Breast epithelium (tissue), 4 donors: ENCODE measurements around the gene FAM174C. TPM values are rescaled to one million over a fixed set of nuclear protein-coding genes. Genes with fewer than 3 reads are reported as not detected.

Source experiments
- DNase-seq, 2 donors: peaks; one replicate each; pipeline ENCODE4 v3.0.0-alpha.2; 2019; ENCODE audit warnings: low spot score in 2 of 2
- H3K27ac ChIP-seq, 2 donors: fragments of 200-600 bp; sonication (generic) in 1 of 2; one replicate each; pipeline ENCODE4 v1.5.1; 2016 to 2019; ENCODE audit warnings: mild to moderate bottlenecking in 1 of 2
- H3K27me3 ChIP-seq, 2 donors: fragments of 200-600 bp; sonication (generic) in 1 of 2; one replicate each; pipeline versions ENCODE4 v1.5.1 to v1.6.0; 2017 to 2019; ENCODE audit warnings: control low read depth in 1 of 2, mild to moderate bottlenecking in 1 of 2
- H3K36me3 ChIP-seq: fragments of 200-600 bp; one replicate; pipeline ENCODE4 v1.5.1; 2019
- H3K4me1 ChIP-seq, 2 donors: fragments of 200-600 bp; sonication (generic); one replicate each; pipeline ENCODE4 v1.5.1; 2016 to 2019; ENCODE audit warnings: control low read depth in 1 of 2
- H3K4me3 ChIP-seq, 3 donors: fragments of 200-600 bp; sonication (generic); 1 replicate in 2 of 3; 2 replicates in 1 of 3; pipeline ENCODE4 v1.5.1; 2016 to 2019; ENCODE audit warnings: mild to moderate bottlenecking in 3 of 3, moderate library complexity in 2 of 3
- H3K9me3 ChIP-seq, 2 donors: fragments of 200-600 bp; sonication (generic) in 1 of 2; one replicate each; pipeline ENCODE4 v1.5.1; 2016 to 2019; ENCODE audit warnings: control low read depth in 1 of 2
- POLR2A ChIP-seq: fragments of 450-650 bp; IDR thresholded peaks from one replicate; pipeline ENCODE4 v1.6.1; 2016; ENCODE audit warnings: antibody characterized with exemption, mild to moderate bottlenecking, moderate library complexity
- POLR2AphosphoS5 ChIP-seq, 3 donors: sonication (generic); formaldehyde crosslinking; IDR thresholded peaks; one replicate each; pipeline ENCODE4 v1.6.1; 2017; ENCODE audit warnings: antibody characterized with exemption in 3 of 3
- intact Hi-C: fragments of 100-400 bp; cut with DNase I; formaldehyde crosslinking; loops from one replicate; pipeline ENCODE4 v1.15.1; 2023; ENCODE audit warnings: low total_unique reads
- total RNA-seq, 3 donors: library from RNA; depleted of rRNA; stranded (reverse); fragments of >200 nt; gene quantifications; one replicate each; pipeline ENCODE4 v1.1.0, GENCODE V29; 2016
- TF ChIP-seq, protein P1 (sequence below), 3 donors: fragments of 450-650 bp; IDR thresholded peaks; one replicate each; pipeline ENCODE4 v1.5.1; 2016 to 2017; ENCODE audit warnings: antibody characterized with exemption in 3 of 3, mild to moderate bottlenecking in 3 of 3, moderate library complexity in 3 of 3

The FAM174C gene
- total RNA-seq, 3 donors from 2014 or later: 43.9 to 60.6 (median 53.1) TPM

DNA sequence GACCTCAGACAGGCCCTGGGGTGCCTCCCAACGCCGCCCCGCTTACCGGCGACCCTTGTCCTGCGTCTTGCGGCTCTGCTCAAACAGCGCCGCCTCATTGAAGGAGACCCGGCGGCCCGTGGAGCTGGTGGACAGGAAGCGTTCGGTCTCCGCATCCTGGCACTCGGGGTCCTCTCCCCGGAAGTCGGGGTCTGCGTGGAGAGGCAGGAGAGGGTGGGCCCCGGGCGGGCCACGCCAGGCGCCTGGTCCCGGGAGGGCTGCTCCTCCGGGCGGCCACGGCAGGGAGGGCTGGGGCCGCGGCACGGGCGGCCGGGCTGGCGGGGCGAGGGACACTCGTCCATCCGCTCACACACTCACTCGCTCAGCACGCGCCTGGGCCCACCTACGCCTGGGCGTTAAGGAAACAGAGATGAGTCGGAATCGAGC lies 40.4 kb upstream of the FAM174C start:
- TF ChIP-seq, protein P1, sequence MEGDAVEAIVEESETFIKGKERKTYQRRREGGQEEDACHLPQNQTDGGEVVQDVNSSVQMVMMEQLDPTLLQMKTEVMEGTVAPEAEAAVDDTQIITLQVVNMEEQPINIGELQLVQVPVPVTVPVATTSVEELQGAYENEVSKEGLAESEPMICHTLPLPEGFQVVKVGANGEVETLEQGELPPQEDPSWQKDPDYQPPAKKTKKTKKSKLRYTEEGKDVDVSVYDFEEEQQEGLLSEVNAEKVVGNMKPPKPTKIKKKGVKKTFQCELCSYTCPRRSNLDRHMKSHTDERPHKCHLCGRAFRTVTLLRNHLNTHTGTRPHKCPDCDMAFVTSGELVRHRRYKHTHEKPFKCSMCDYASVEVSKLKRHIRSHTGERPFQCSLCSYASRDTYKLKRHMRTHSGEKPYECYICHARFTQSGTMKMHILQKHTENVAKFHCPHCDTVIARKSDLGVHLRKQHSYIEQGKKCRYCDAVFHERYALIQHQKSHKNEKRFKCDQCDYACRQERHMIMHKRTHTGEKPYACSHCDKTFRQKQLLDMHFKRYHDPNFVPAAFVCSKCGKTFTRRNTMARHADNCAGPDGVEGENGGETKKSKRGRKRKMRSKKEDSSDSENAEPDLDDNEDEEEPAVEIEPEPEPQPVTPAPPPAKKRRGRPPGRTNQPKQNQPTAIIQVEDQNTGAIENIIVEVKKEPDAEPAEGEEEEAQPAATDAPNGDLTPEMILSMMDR (IDR thresholded peaks at IDR 0.05): no peak
- no peak for TF ChIP-seq POLR2AphosphoS5 (IDR thresholded peaks at IDR 0.05)
- no peak for TF ChIP-seq POLR2A
- Histone ChIP-seq H3K9me3 (no peaks in the 10 kb centered on the region), H3K36me3 (no peaks in the 10 kb centered on the region), H3K27me3 (no peaks in the 10 kb centered on the region), H3K27ac (no peak overlapping the region), H3K4me3 (no peak overlapping the region), H3K4me1 (peaks cover 0 to 5% of the 10 kb centered on the region in 2 donors)
- no peak for DNase-seq
- intact Hi-C loops: no loop called here

GRCh38 chr19:1235625-1236538 lies 39.4 kb upstream of the FAM174C start:
- TF ChIP-seq, protein P1 (IDR thresholded peaks at IDR 0.05): no peak
- TF ChIP-seq POLR2A: no peak
- no peak for TF ChIP-seq POLR2AphosphoS5 (IDR thresholded peaks at IDR 0.05)
- Histone ChIP-seq H3K9me3 (no peaks in the 10 kb centered on the region), H3K4me1 (peaks cover 3 to 7% of the 10 kb centered on the region in 2 donors), H3K27ac (no peak overlapping the region), H3K27me3 (no peaks in the 10 kb centered on the region), H3K4me3 (peak overlapping the region in 2 of 3 donors; percentile 64 to 87), H3K36me3 (no peaks in the 10 kb centered on the region)
- no peak for DNase-seq
- intact Hi-C loops: no loop called here

GRCh38 chr19:1236576-1236975 lies 38.8 kb upstream of the FAM174C start:
- Histone ChIP-seq H3K27ac (peak overlapping the region in 1 of 2 donors; percentile 97), H3K36me3 (no peaks in the 10 kb centered on the region), H3K27me3 (no peaks in the 10 kb centered on the region), H3K4me1 (peaks cover 8 to 10% of the 10 kb centered on the region in 2 donors), H3K4me3 (peak overlapping the region; percentile 47 to 87 (median 64)), H3K9me3 (no peaks in the 10 kb centered on the region)
- DNase-seq: no peak
- intact Hi-C loops: no loop called here
- TF ChIP-seq, protein P1 (IDR thresholded peaks at IDR 0.05): no peak
- TF ChIP-seq POLR2AphosphoS5 (IDR thresholded peaks at IDR 0.05) (no peak), POLR2A (no peak)

- intact Hi-C loops: no loop called here
- no peaks in the 10 kb centered on the region for H3K9me3 ChIP-seq
- peak overlapping the region; percentile 47 to 87 (median 64) for H3K4me3 ChIP-seq
- TF ChIP-seq, protein P1 (IDR thresholded peaks at IDR 0.05): no peak
- no peak for TF ChIP-seq POLR2AphosphoS5 (IDR thresholded peaks at IDR 0.05)
- TF ChIP-seq POLR2A: peak; percentile 12
- H3K27ac ChIP-seq: peak overlapping the region; percentile 13 to 97
- DNase-seq: no peak
- peaks cover 8 to 13% of the 10 kb centered on the region in 2 donors for H3K4me1 ChIP-seq
- no peaks in the 10 kb centered on the region for H3K36me3 ChIP-seq
- no peaks in the 10 kb centered on the region for H3K27me3 ChIP-seq
Measured at GRCh38 chr19:1237027-1237659, 38.2 kb upstream of the FAM174C start.
